WI38 (cell line): ENCODE measurements around the gene HTT-AS.
A peak's percentile ranks its signal among the peaks of the same experiment; 100 is the strongest.

ENCODE experiments used
- H3K4me3 ChIP-seq: 2 replicates; pipeline ENCODE4 v1.5.1; 2011; ENCODE audit warnings: low read depth, mild to moderate bottlenecking, control low read depth, low read length
- TF ChIP-seq, protein P1 (sequence below): IDR thresholded peaks from 2 replicates; pipeline ENCODE4 v1.5.1; 2012; ENCODE audit warnings: low read depth, mild to moderate bottlenecking, control low read depth, low read length

The HTT-AS gene

DNA sequence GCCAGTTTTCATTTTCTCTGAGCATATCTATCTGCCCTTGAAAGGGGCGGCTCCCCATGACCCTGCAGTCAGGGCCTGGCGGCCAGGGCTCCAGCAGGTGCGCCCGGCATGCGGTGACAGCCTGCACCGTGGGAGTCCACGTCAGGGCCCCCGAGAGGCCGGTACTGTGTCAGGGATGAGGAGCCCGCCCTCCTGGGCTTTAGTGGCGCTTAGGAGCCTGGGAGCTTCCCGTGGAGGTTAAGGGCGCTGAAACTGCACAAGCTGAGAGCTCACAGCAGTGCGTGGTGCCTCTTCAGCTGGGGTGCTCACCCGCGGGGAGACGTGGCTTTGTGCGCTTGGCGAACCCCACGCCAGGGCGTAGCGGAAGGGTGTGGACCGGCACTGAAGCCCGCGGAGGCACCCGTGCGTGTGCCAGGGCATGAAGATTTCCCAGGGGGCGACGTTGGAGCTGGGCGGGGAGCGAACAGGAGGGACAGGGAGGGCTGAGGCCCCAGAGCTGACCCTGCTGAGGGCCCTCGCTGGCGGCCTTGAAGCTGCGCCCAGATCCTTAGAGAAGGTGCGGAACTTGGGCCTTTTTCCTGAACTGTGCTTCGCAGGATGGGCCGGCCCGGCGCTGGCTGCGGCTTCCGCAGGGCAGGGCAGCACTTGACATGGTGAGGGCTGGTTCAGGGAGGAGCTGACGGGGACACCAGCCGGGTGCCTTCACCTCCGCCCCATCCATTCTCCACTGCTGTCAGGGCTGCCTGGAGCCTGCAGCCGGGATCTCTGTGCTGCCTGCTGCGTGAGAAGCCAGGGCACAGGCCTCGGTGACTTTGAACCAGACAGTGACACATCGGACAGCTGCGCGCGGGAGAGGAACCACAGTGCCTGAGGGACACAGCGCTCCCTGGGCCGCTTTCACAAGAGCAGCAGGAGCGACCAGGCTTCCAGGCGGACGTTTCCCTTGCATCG lies 32.9 kb downstream of the HTT-AS start:
- TF ChIP-seq, protein P1, sequence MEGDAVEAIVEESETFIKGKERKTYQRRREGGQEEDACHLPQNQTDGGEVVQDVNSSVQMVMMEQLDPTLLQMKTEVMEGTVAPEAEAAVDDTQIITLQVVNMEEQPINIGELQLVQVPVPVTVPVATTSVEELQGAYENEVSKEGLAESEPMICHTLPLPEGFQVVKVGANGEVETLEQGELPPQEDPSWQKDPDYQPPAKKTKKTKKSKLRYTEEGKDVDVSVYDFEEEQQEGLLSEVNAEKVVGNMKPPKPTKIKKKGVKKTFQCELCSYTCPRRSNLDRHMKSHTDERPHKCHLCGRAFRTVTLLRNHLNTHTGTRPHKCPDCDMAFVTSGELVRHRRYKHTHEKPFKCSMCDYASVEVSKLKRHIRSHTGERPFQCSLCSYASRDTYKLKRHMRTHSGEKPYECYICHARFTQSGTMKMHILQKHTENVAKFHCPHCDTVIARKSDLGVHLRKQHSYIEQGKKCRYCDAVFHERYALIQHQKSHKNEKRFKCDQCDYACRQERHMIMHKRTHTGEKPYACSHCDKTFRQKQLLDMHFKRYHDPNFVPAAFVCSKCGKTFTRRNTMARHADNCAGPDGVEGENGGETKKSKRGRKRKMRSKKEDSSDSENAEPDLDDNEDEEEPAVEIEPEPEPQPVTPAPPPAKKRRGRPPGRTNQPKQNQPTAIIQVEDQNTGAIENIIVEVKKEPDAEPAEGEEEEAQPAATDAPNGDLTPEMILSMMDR = no peak
- peak overlapping the region; percentile 52 for H3K4me3 ChIP-seq

DNA sequence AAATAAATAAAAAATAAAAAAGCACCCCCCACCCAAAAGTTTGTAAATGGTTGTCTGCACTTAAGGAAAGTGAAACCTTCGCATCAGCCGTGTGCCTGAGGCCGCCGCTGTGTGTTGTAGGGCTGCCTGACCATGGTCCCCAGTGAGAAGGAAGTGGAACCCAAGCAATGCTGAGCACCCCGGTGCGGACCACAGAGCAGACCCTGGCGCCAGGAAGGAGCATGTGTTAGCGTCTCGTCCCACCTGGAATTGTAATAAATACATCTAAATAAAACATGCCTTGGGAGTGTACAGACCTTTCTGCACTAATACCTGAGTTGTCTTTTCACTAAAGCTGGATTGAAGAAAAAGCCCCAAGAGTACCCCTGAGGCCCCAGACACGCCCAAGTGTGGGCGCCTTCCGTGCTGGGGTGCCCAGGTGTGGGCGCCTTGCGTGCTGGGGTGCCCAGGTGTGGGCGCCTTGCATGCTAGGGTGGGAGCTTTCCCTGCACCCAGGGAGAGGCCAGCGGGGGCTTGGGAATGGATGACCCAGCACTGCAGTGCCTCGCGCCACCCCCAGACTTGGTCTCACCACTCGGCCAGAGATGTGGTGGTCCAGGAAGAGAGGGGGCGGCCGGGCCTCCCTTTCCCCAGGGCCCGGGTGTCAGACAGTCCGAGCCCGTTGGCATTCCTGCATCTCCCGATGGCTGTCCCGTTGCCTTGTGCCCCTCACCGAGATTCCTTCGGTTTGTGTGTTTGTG lies 33.7 kb downstream of the HTT-AS start:
- H3K4me3 ChIP-seq = no peak overlapping the region
- TF ChIP-seq, protein P1 = no peak

DNA sequence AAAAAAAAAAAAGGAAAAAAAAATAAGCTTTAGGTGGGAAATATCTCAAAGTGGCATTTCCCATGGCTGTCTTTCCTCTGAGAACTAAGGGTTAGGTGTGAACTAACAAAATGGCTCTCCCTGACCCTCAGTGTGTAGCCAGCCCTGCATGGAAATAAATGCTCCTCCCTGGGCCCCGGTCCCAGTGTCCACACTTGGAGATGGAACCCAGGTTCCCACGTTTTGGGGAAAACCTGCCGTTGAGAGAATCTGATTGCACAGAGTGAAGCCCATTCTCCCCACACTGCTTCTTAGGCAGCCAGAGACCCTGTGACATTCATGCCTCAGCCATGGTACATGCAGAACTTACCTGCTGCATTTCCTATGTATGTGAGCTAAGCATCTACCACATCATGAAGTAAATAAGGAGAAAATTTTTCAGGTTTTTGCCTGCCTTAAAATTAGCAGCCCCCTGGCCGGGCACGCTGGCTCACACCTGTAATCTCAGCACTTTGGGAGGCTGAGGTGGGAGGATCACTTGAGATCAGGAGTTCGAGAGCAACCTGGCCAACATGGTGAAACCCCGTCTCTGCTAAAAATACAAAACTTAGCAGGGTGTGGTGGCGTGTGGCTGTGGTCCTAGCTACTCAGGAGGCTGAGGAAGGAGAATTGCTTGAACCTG lies 34.5 kb downstream of the HTT-AS start:
- TF ChIP-seq, protein P1 = no peak

DNA sequence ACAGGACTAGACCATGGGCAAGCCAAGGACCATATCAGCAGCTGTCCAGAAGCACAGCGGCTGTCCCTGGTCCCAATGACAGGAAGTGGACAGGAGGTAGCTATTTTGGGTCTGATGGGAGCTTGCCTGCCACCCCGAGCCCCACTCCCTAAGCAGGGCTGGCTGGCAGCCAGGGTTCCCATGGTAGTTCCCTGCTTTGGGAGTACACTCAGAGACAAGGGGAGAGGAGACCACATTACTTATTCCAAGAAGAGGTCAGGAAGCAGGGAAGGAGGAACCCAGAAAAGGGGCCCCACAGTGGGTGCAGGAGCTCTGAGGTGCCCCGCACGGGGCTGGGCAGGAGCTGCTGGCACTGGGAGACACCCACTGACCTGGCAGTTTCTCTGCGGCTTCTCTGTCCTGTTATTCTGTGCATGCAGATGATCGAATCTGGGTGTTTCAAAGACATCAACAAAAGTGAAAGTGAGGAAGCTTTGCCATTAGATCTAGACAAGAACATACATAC lies 36.3 kb downstream of the HTT-AS start:
- TF ChIP-seq, protein P1 = no peak
- no peak overlapping the region for H3K4me3 ChIP-seq

More for the DNA sequence above, 34.5 kb downstream of the HTT-AS start:
- H3K4me3 ChIP-seq = no peak overlapping the region

DNA sequence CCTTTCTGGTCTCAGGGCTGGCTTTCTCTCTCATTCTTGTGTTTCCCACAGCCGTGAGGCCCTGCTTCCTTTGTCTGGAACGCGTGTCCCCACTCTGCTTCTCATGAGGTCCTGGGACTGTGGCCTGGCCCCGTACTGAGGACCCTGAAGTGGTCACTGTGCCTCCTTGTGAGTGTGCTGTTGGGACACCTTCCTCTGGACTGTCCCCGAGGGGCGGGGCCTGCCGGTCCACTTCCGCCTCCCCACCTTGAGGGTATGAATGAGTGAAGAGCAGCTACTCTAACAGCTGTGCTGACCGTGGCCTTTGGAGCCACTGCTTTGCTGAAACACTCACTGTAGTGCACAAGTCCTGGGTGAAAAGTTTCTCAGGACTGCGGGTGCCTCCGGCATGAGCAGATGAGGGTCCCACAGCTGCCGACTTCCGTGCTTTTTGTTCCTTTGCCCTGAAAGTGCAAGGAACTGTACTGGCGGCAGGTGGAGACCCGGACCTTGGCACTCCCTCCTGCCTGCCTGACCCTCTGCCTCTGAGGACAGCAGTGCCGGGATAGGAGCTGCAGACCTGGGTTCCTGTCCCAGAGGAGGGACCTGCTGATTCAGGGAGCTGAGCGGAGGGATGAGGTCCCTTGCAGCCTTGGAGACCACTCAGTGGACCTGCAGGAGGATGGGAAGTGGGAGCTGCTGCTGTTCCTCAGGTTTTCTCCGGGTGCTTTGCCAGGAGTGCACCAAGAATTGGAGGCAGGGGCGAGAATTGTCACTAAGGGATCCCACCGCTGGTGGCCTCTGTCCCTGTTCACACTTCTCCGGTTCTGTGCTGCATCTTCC lies 38.0 kb downstream of the HTT-AS start:
- TF ChIP-seq, protein P1 = no peak
- no peak overlapping the region for H3K4me3 ChIP-seq

DNA sequence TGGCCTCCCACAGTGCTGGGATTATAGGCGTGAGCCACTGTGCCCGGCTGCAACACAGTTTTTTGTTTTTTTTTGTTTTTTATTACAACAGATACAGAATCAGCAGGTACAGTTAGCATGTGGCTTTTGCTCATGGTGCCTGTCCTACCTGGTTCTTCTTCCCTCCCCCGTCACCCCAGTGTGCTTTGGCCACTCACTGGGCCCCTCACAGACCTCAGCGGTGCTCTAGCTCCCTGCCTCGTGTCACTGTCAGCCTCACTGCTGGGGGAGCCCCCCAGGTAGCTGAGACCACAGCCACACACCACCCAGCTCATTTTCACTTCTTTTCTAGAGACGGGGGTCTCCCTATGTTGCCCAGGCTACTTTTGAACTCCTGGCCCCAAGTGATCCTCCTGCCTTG lies 38.7 kb downstream of the HTT-AS start:
- TF ChIP-seq, protein P1 = no peak
- H3K4me3 ChIP-seq = no peak overlapping the region
